Stimulated activated CD4-positive, alpha-beta T cell treated with anti-CD3 and anti-CD28 coated beads, Interleukin-2, amount 100 ng/mL, for 4 hours (primary cell): Measurements from ENCODE around the gene GNA14.
"Not testable (repeated sequence)": the region's sequence is repeated elsewhere in the genome, so short reads cannot be mapped to it uniquely, and the experiment has no call there.

ENCODE experiments used
- DNase-seq: peaks from one replicate; pipeline ENCODE4 v3.0.0-alpha.2; 2020; ENCODE audit warnings: low read depth

Gene GNA14

DNA sequence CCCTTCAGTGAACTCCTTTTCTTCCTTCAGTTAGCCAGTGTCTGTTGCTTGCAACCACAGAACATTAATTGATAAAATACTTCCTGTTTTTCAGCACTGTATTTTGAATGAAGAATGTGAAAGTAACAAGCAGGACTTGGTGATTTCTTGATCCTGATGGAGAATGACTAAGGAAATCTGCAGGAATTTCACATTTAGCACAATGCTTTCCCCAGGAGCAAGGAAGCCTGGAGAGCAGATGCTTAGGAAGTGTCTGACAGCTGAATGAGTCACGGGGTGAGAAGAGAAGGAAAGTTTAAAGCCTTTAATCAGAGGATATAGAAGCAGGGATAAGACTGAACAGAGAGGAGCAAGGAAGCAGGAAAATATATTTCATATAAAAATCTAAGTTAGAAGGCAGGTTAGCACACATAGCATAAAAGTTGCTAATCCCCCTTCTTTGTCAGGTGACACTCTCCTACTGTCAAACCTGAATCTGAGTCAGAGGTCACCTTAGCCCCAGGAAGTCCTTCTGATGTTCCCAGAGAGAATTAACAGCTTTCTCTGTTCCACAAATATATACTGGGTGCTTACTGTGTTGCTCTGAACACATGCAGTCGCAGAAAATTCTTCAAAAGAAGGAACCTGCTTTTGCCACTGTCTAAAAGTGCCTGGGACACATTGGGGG, 59.7 kb downstream of the GNA14 start:
- no peak for DNase-seq

DNA sequence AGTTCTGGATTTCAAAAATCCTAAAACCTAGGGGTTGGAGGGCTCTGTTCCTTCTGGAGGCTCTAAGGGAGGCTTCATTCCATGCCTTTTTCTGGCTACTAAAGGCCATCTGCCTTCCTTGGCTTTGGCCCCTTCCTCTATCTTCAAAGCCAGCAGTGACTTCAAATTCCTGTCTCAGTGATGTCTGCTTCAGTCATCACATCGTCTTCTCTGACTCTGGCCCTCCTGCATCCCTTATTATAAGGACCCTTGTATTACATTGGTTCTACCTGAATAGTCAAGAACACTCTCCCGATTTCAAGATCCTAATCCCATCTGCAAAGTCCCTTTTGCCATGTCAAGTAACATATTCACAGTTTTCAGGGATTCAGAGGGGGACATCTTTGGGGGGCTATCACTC, 60.3 kb downstream of the GNA14 start:
- no peak for DNase-seq

DNA sequence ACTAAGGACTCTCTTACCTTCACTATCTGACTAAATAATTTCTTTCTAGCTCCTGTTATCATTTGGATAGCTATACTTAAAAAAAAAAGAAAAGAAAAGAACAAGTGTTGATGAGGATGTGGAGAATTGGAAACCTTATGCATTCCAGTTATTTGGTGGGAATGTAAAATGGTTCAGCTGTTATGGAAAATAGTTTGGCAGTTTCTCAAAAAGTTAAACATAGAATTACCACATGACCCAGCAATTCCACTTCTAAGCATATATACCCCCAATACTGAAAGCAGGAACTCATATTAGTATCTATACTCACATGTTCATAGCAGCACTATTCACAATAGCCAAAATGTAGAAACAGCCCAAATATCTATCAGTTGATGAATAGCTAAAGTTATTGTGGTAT, 61.1 kb downstream of the GNA14 start:
- no peak for DNase-seq

DNA sequence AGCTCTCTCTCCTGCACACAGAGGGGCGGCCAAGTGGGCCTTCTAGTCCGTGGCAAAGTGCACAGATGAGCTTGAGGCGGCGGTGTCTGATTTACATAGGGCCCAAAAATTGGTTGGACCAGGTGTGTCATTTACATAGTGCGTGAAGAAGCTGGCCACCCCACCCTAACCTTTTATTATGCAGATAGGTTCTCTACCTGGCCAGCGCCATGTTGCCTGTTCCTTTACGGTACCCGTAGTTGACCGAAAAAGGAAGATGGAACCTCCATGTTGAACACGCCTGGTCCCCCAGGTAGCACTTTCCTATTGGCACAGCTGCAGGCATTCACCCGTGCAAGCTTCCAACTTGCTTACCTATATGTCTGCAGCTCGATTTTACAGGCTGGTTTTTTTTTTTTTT, 61.5 kb downstream of the GNA14 start:
- no peak for DNase-seq

DNA sequence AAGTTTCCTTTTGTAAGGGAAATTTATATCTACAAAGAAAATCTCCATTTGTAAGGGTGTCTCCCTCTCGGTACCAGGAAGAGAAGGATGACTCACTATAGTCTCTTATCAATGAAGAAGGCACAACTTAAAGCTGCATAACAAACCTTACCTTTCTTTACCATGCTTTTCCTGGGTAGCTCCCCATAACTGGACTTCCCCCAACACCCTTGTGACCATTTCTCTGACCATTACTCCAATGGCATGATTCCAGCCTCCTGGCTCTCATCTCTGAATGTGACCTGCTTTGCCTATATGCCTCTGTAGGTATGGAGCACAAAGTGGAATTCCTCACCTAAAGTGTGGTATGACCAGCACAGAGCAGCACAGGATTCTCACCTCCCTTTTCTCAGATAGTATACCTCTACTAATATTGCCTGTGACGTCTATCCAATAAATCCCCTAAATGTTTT, 62.8 kb downstream of the GNA14 start:
- no peak for DNase-seq

DNA sequence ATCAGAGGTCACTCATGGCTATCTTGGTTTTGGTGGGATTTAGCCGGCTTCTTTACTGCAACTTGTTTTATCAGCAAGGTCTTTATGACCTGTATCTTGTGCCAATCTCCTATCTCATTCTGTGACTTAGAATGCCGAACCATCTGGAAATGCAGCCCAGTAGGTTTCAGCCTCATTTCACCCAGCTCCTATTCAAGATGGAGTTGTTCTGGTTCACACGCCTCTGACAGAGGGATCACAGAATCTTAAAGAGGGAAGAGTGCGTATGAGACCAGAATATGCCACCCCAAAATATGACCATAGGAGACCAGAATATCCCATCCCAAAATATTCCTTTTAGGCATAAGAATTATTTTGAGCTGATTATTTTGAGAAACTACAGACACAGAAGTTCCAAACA, 63.2 kb downstream of the GNA14 start:
- not testable (repeated sequence) for DNase-seq

DNA sequence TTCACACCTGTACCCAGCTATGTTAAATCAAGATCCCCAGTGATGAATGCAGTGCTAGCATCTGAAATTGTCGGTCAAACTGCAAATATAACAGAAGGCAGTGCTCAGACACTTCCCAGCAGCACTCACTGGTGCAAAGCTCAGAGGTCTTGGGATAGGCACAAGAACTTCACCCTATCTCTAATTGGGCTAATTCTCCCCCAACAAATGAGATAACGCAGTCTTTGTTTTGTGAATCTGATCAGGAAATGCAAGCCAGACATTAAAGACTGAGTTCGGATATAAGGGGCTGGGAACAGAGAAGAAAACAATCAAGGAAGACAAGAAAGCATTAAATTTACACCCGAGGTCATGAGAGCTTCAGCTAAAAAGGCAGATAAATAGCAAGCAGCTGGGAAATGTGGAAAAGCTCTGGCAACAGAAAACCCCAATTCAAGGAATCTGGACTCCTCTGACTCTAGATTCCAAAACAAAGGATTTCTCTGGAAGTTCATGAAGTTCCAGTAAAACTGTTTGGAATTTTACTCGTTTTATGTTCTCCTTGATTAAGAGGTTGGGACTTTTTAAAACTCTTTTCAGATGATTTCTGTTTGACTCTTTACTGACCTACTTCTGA, 65.1 kb downstream of the GNA14 start:
- no peak for DNase-seq

DNA sequence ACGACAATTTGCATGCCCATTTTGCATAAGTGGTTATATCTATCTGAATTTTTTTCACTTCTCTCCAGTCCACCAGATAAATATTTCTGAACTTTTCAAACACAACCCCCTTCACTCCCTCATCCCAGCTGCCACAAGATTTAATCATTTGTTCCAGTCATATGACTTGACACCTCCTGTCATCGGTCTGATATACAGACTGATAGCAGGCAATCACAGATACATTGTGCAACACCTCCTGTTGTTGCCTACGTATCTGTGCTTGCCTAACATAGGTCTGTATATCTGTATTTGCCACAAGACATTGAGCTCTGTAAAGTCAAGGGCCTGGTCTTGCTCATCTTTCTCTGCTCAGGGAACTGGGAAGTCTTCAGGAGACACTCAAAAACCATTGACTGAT, 65.6 kb downstream of the GNA14 start:
- no peak for DNase-seq

DNA sequence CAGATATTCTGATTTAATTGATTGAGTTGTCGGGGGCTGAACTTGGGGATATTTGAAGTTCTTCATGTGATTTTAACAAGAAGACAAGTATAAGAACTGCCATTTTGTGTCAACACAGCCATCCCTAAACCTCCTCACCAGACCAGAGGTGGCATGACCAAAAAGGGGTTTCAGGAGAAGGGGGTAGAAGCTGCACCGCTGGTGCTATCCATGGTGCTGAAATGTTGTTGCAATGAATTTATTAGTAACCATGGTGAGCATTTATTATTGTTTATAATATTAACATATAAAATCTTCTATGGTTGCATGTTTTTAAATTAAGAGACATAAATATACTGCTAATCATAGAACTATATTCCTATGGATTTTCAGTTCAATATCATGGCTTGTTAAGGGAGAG, 72.3 kb downstream of the GNA14 start:
- DNase-seq = no peak

DNA sequence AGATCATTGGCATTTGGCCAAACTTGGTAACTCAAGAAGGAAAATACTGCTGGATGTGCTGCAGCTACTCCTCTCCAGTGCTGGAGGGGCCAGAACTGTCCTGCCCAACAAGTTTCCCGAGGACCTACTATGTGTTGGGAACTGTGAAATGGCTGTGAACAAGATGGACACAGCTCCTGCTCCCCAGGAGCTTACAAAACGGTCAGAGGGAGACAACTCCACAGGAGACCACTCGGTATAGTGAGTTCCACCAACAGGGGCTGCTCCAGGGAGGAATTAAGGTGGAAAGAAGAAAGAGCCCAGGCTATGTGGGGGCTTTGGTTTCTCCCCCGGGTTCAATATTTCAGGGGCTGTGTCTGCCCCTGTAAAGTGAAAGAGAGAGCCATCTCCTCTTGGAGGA, 78.8 kb downstream of the GNA14 start:
- no peak for DNase-seq

DNA sequence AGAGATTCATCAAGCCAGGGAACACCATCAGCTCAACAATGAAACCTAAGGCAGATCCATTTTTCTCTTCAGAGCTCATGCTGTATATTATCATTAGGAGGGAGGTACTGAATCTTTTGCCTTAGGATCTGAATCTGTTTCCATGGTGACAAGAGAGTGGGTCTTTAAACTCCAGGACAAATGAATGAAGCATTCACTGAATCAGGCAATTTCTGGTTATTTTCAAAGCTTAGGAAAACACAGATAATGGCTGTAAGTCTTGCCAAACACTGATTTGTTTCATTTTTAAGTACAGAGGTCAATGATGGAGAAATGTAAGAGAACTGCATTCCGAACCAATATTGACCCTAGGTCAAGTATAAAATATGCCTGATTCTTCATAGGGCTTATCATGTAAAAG, 84.9 kb downstream of the GNA14 start:
- DNase-seq = no peak

DNA sequence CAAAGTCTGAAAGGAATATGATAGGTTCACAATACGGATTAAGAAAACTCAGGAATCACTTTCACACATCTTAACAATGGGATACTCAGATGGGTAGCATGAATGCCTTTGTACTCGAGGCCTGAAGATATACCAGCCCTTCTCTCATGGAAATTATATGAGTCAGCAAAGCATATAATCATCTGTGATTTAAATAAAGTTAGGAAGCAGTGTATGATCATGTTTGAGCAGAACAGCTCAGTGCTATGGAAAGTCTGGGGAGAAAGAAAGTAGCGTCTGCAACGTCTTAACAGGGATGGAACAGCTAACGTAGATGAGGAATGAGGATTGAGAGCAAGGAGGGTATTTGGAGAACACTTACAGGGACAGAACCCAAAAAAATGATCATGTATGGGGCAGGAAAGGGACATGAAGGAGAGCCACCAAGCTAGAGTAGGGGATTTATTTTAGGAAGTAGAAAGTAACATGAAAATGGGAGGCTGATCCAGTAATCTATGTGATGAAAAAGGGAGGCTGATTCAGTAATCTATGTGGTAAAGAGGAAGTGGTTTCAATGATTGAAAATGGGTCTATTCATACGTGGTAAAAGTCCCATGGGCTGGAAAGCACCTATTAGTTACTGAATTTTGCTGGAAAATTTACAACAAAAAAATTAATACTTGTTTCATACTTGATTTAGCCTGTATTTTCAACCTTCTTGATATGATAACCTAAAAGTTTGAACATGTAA, 85.9 kb downstream of the GNA14 start:
- no peak for DNase-seq

DNA sequence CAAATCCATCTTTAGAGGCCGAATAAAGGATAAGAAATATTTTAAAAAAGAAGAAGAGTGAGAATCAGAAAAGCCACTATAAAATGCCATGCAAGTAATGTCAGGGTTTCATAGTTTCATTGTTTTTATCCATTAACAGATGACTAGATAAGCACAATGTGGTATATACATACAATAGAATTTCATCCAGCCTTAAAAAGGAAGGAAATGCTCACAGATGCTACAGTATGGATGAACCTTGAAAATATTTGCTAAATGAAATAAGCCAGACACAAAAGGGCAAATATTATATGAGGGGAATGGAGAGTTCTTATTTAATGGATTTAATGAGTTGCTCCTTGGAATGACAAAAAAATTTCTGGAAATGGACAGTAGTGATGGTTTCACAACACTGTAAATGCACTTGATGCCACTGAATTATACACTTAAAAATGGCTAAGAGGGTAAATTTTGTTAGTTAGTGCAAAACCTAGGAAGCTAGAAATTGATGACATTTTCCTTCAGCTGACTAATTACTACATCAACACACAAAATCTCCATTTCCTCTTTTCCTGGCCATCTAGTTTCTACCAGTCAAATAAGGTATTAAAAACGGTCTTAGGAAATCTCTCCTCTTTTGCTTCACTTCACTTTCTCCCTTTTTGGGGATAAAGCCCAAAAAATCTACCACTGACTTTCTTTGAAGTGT, 86.6 kb downstream of the GNA14 start:
- DNase-seq = no peak

DNA sequence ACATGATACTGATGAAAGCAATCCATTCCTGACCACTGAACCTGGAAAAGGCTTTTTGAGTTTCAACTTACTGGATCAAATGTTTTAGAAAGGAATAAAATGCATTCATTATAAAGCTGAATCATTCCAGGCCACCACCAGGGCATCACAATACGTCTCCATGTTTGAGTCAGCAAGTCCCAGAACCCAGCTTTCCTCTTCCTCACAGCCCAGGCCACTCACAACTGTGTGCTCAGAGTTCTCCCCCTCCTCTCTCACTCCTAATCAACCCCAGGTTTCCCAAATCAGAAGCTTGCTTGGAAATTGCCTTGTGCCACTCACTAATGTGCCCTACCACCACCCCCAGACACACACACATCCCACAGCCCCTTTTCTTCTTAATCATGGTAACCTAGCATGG, 91.7 kb downstream of the GNA14 start:
- DNase-seq = no peak

DNA sequence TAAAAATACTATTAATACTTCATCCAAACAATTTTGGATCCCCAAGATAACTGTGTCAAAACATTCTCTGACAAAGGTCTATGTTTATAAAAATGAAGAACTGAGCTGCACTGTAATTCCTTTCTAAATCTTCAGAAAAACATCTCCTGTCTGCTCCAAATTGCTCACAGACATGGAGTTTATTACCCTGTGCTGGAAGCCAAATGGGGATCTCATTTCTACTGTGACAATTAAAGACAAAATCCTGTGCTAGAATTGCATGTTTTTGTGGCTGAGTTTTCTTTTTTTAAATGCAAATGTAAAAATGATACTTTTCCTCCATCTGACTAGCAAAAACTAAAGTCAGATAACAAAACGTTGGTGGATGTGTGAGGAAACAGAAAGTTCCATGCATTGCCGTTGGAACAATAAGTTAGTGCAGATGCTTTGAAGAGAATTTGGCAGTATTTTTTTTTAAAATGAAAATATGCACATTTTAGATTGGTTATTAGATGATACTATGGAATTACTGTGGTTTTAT, 93.5 kb downstream of the GNA14 start:
- no peak for DNase-seq

DNA sequence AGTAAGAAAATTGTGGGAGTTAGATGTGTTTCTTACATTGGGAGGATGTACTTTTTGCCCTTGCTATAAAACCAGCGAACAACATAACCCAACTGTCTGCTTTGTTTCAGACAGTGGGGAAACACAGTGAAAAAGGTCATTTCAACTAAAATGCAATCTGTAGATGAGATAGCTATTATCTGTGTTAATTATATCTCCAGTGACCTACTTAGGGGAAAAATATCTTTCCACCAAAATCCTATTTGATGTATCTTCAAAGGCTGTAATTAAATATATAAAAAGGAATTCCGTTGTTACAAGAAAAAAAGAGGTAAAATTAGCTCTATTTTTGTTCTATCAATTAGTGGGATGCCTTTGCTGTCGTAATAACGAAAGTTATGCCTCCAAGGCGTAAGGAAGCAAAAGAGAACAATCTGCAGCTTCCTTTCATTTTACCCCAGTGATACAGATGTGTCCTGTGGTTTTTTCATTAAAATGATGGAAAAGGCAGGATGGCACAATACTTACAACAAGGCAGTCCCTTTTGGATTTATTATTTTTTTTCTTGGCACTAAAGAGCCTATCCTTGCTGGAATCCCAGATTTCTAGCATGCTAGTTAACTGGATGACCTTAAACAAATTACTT, 100.9 kb downstream of the GNA14 start:
- no peak for DNase-seq

DNA sequence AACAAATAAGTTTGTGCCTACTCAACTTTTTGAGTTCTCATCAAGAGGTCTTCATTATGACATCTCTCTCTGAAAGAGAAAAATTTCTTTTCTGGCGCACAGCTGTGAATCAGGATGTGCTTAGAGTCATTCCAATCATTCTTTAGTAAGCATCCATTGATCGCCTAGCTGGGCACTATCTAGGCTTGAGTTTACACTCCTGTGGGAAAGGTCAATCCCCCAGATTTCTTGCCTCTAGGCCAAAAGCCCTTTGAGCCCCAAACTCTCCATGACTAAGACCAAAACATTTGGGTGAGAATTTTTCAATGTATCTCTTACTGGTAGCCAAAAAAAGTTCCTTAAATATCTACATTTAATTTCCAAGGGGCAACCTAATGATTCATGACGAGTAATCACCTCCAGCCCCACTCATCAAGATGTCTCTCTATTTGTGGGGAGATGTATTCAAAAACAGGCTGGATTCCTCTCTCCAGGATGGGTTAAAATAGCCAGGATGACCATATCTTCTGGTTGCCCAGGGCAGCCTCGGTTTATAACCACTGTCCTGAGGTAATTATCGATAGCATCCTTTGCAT, 101.7 kb downstream of the GNA14 start:
- DNase-seq = no peak

DNA sequence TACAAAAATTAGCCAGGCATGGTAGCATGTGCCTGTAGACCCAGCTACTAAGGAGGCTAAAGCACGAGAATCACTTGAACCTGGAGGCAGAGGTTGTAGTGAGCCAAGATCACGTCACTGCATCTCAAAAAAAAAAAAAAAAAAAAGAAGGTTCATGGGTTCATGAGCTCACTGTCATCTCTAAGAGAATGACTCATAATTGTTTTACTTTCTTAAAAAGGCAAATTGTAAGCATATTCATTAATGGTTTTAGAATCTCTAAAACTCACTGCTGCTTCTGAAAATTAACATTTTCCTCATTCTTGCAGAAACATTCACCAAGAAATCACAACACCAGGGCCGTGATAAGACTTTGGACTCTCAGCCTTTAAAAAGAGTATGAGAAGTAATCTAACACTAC, 103.6 kb downstream of the GNA14 start:
- no peak for DNase-seq

DNA sequence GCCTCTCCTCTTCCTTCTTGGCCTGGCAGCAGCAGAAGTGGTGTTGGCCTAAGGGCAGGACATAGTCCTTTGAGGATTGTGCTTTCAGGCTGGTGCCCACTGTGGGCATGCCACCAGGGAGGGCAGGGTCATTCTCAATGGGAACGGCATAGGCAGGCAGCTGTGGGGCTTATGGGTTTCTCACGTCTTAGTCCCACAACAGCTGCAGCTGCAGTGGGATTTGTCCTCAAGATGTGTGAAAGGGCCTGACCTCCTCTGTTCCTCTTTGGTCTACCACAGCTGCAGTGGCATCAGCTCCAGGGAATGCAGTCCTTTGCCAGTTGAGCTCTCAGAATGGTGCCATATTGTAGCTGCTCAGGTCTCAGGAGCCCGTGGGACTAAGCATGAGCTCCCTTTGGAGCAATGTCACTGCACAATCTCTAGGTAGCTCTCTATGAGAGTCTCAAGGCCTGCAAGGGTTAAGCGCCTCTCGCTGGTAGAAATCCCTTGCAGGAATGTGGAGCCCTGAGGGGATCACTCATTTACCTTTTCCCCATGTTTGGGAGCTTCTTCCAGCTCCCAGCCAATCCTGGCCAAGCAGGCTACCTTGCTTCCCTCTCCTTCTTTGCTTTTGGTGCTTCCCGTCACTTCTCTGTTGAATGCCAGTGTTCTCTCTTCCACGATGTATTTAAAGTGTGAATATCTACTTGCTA, 104.8 kb downstream of the GNA14 start:
- DNase-seq = no peak

DNA sequence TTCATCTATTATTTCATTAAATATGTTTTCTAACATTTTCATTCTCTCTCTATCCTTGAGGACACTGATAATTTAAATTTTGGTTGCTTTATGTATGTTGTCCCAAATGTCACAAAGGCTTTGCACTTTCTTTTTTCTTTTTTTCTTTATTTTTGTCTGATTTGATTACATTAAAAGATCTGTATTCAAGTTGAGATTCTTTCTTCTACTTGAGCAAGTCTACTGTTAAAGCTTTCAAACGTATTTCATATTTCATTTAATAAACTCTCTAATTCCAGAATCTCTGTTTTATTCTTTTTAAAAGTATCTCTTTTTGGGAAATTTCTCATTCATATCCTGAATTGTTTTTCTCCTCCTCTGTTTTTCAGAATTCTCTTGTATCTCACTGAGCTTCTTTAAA, 106.5 kb downstream of the GNA14 start:
- DNase-seq = no peak

DNA sequence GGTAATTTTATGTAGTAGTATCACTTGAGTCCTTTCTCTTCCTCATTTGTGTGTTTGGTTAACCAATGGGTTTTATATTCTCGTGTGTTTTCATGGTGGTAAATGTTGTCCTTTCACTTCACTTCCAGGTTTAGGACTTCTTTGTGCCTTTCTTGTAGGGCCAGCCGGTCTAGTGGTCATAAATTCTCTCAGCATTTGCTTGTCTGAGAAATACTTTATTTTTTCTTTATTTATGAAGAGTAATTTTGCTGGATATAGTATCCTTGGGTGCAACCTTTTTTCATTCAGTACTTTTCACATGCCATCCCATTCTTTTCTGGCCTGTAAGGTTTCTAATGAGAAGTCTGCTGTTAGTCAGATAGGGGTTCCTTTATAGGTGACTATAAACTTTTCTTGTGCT, 107.1 kb downstream of the GNA14 start:
- DNase-seq = no peak
